ENCODE results near the gene CLSTN2. TPM values are rescaled to one million over a fixed set of nuclear protein-coding genes. Genes with fewer than 3 reads are reported as not detected.

CLSTN2 gene
- total RNA-seq, 1 experiment from 2014 or later = 0.07 TPM

DNA sequence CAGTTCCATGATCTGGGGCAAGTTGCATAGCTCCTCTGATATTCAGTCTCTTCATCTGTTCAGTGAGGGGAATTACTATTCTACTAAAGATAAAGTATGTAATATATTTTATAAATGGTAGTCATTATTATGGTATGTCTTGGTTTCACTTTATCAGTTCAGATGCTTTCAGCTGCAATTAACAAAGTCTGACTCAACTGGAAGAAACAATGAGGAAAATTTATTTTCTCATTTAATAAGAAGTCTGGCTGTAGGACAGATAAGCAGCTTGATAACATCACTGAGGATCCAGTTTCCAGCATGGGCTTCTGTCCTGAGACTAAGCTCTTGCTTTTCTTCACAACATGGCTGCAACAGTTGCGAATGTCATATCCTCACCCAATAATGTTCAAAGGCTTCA, 388.6 kb downstream of the CLSTN2 start:
- no TSS peak for BruUV-seq (replicated peaks)
- H3K27me3 Mint-ChIP-seq (ENCODE audit: unreplicated experiment) = peaks cover 54% of the 10 kb centered on the region

GRCh38 chr3:140332131-140332530, 397.1 kb downstream of the CLSTN2 start:
- no peak for DNase-seq
- Mint-ChIP-seq H3K27ac (ENCODE audit: unreplicated experiment) (no peak overlapping the region), H3K36me3 (ENCODE audit: insufficient read depth, unreplicated experiment) (no peaks in the 10 kb centered on the region), H3K4me3 (ENCODE audit: low read depth, unreplicated experiment) (no peak overlapping the region), H3K9me3 (ENCODE audit: low read depth, unreplicated experiment) (no peaks in the 10 kb centered on the region), H3K27me3 (ENCODE audit: unreplicated experiment) (peaks cover 73% of the 10 kb centered on the region), H3K4me1 (ENCODE audit: low read depth, unreplicated experiment) (no peaks in the 10 kb centered on the region)
- CTCF ChIA-PET = no interaction called here
- BruUV-seq (replicated peaks) = no TSS peak
- intact Hi-C loops (cut with micrococcal nuclease; ENCODE audit: unreplicated experiment) = no loop called here
- TF ChIP-seq, protein P1, sequence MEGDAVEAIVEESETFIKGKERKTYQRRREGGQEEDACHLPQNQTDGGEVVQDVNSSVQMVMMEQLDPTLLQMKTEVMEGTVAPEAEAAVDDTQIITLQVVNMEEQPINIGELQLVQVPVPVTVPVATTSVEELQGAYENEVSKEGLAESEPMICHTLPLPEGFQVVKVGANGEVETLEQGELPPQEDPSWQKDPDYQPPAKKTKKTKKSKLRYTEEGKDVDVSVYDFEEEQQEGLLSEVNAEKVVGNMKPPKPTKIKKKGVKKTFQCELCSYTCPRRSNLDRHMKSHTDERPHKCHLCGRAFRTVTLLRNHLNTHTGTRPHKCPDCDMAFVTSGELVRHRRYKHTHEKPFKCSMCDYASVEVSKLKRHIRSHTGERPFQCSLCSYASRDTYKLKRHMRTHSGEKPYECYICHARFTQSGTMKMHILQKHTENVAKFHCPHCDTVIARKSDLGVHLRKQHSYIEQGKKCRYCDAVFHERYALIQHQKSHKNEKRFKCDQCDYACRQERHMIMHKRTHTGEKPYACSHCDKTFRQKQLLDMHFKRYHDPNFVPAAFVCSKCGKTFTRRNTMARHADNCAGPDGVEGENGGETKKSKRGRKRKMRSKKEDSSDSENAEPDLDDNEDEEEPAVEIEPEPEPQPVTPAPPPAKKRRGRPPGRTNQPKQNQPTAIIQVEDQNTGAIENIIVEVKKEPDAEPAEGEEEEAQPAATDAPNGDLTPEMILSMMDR (IDR thresholded peaks at IDR 0.05; ENCODE audit: unreplicated experiment) = no peak

More for the DNA sequence above, 388.6 kb downstream of the CLSTN2 start:
- Mint-ChIP-seq H3K4me3 (ENCODE audit: low read depth, unreplicated experiment) (no peak overlapping the region), H3K4me1 (ENCODE audit: low read depth, unreplicated experiment) (no peaks in the 10 kb centered on the region), H3K27ac (ENCODE audit: unreplicated experiment) (no peak overlapping the region), H3K9me3 (ENCODE audit: low read depth, unreplicated experiment) (no peaks in the 10 kb centered on the region), H3K36me3 (ENCODE audit: insufficient read depth, unreplicated experiment) (no peaks in the 10 kb centered on the region)
- CTCF ChIA-PET = no interaction called here
- DNase-seq = no peak
- intact Hi-C loops (cut with micrococcal nuclease; ENCODE audit: unreplicated experiment) = no loop called here
- TF ChIP-seq, protein P1 (IDR thresholded peaks at IDR 0.05; ENCODE audit: unreplicated experiment) = no peak

GRCh38 chr3:140334132-140334929, 399.3 kb downstream of the CLSTN2 start:
- no peaks in the 10 kb centered on the region for H3K4me1 Mint-ChIP-seq (ENCODE audit: low read depth, unreplicated experiment)
- DNase-seq = no peak
- no TSS peak for BruUV-seq (replicated peaks)
- CTCF ChIA-PET = interaction anchor here (0.7 kb wide), 1 partner anchor 196 kb away, joined by 6 read pairs; no protein-coding TSS in a partner anchor
- peaks cover 81% of the 10 kb centered on the region for H3K27me3 Mint-ChIP-seq (ENCODE audit: unreplicated experiment)
- H3K27ac Mint-ChIP-seq (ENCODE audit: unreplicated experiment) = no peak overlapping the region
- TF ChIP-seq, protein P1 (IDR thresholded peaks at IDR 0.05; ENCODE audit: unreplicated experiment) = no peak
- intact Hi-C loops (cut with micrococcal nuclease; ENCODE audit: unreplicated experiment) = no loop called here
- H3K4me3 Mint-ChIP-seq (ENCODE audit: low read depth, unreplicated experiment) = no peak overlapping the region
- H3K36me3 Mint-ChIP-seq (ENCODE audit: insufficient read depth, unreplicated experiment) = no peaks in the 10 kb centered on the region
- H3K9me3 Mint-ChIP-seq (ENCODE audit: low read depth, unreplicated experiment) = no peaks in the 10 kb centered on the region

DNA sequence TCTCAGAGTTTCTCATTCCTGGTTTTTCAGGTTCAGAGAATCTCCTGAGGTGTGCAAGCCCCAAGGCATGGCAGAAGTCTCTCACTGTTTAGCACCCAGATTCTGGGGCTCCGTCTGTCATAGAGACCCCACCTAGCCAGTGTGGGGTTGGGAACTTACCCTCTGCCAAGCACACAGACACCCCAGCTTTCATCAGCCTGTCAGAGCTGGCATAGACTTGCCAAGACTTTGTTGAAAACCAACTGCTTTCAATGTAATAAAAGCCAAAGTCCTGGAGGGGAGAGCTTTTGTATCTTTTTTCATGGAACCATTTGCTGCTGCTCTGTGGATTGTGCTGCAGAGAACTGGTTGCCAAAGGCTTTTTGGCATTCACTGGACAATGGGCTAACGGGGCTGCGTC, 401.5 kb downstream of the CLSTN2 start:
- CTCF ChIA-PET = no interaction called here
- TF ChIP-seq, protein P1 (IDR thresholded peaks at IDR 0.05; ENCODE audit: unreplicated experiment) = no peak
- DNase-seq = no peak
- Mint-ChIP-seq H3K27ac (ENCODE audit: unreplicated experiment) (no peak overlapping the region), H3K27me3 (ENCODE audit: unreplicated experiment) (peaks cover 89% of the 10 kb centered on the region), H3K9me3 (ENCODE audit: low read depth, unreplicated experiment) (no peaks in the 10 kb centered on the region), H3K4me1 (ENCODE audit: low read depth, unreplicated experiment) (no peaks in the 10 kb centered on the region), H3K4me3 (ENCODE audit: low read depth, unreplicated experiment) (no peak overlapping the region), H3K36me3 (ENCODE audit: insufficient read depth, unreplicated experiment) (no peaks in the 10 kb centered on the region)
- BruUV-seq (replicated peaks) = no TSS peak
- intact Hi-C loops (cut with micrococcal nuclease; ENCODE audit: unreplicated experiment) = no loop called here
